Fibroblast of skin of right biceps (primary cell): ENCODE results near the gene VASH2.
A peak's percentile ranks its signal among the peaks of the same experiment; 100 is the strongest.
"Not testable (repeated sequence)": the region's sequence is repeated elsewhere in the genome, so short reads cannot be mapped to it uniquely, and the experiment has no call there.

Experiments
- DNase-seq: peaks from one replicate; pipeline ENCODE4 v3.0.0-alpha.2; 2013

Gene VASH2

DNA sequence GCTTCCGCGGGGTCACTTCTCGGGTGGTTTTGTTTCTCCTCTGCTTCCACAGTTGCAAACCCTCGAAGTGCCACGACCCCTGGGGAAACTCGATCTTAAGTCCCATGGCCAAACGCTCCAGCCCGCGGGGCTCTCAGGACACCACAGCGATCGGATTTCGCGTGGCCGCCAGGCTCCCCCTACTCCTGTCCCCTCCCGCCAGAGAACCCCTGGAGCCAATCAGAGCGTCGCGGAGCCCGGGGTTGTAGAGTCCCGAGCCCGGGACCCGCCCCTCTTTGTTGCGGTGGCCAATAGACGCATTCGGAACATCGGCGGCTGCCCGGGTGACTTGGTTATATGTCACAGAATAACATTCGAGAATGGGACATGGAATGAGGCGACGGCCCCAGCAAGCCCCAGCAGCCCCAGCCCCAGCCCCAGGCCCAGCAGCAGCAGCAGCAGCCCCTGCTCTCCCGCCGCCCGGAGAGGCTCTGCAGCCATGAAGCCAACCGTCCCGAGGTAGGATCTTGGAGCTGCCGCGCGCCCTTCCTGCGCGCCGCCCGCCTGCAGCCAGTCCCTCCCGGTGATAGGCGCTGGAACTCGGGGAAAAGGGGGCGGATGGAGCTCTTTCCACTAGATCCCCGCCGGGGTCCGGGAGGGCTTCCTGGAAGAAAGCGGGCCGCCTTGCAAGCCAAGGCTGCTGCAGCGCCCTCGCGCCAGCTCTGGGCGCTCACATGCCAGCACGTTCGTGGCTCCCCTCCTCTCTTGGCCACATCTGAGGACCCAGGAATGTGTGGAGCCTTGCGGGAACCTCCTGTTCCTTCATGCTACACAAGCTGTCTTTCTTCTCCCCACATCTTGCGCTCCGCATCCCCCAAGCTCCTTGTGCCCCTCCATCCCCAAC is at the start of gene VASH2:
VASH2 (plus strand) TSS at position 299 of the 883 bp plus-strand sequence. CDS start 1,002 bp downstream, outside the sequence.
- DNase-seq, result peak; percentile 86

DNA sequence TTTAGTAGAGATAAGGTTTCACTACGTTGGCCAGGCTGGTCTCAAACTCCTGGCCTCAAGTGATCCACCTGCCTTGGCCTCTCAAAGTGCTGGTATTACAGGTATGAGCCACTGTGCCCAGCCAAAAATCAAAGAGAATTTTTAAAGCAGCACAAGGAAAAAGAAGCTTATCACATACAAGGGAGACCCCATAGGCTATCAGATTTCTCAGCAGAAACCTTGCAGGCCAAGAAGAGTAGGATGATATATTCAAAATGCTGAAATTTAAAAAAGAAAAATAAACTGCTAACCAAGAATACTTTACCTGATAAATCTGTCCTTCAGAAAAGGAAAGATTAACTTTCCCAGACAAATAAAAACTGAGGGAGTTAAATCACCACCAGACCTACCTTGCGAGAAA is 49.1 kb upstream of the VASH2 start:
- DNase-seq, result no peak

DNA sequence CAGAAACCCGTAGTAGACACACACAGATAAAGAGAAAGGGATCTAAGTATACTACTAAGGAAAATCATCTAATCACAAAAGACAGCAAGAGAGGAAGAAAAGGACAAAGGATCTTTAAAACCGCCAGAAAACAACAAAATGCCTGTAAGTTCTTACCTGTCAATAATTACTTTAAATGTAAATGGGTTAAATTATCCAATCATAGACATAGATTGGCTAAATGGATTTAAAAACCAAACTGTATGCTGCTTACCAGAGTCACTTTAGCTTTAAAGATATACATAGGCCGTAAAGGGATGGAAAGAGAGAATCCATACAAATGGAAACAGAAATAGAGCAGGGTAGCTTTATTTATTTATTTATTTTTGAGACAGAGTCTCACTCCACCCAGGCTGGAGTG is 48.3 kb upstream of the VASH2 start:
- DNase-seq, result no peak

DNA sequence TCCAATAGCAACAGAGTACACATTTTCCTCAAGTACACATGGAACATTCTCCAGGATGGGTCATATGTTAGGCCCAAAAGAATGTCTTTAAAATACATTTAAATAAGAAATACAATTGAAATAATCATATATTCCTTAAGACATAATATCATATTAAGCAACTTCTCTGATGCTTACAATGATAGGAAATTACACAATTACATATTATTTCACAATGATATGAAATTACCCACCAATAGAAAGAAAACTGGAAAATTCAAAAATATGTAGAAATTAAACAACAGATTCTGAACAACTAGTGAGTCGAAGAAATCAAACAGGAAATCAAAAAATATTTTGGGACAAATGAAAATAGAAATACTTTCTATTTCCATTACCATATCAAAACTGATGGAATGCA is 46.7 kb upstream of the VASH2 start:
- DNase-seq, result no peak

DNA sequence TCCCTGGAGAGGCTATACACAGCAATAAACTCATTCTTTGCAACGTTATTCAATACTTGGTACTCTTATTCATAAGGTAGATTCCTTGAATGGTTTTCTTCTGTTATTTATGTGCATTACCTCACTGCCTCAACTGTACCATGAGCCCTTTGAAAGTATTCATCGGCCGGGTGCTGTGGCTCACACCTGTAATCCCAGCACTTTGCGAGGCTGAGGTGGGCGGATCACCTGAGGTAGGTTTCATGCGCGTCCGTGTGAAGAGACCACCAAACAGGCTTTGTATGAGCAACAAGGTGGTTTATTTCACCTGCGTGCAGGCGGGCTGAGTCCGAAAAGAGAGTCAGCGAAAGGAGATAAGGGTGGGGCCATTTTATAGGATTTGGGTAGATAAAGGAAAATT is 42.3 kb upstream of the VASH2 start:
- DNase-seq, result not testable (repeated sequence)

DNA sequence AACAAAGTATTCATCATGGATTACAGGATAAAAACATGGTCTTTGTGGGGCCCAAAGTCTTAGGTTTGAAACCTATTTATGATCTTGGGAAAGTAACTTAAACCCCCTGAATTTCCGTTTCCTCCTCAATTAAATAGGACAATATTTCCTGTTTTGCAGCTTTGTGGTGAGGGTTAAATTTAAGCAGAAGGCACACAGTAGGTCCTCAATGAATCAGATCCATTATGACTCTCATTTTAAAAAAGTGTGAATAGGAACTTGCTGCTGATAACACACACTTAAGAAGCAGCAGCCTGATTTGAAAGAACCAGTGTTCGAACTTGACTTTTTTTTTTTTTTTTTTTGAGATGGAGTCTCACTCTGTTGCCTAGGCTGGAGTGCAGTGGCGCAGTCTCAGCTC is 41.4 kb upstream of the VASH2 start:
- DNase-seq, result no peak

DNA sequence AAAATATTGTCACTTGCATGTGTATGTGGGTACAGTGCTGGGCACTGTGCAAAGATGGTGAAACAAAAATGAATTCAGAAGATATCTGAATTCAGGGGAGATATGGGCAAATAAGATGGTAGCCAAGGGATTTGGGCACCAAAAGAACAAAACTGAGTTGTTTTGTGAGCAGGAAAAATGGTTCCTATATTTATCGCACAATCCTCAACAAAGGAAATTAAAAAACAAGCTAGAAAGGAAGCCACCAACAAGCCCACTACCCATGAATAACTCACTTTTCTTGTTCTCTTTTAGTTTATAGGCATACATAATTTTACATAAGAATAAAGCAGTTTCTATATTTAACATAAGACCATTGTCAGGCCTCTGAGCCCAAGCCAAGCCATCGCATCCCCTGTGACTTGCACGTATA is 40.7 kb upstream of the VASH2 start:
- DNase-seq, result no peak

DNA sequence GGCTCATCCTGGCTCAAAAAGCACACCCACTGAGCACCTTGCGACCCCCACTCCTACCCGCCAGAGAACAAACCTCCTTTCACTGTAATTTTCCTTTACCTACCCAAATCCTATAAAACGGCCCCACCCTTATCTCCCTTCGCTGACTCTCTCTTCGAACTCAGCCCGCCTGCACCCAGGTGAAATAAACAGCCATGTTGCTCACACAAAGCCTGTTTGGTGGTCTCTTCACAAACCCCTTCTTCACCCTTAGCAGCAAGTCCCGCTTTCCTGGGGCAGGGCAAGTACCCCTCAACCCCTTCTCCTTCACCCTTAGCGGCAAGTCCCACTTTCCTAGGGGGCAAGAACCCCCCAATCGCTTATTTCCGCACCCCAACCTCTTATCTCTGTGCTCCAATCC is 40.1 kb upstream of the VASH2 start:
- DNase-seq, result not testable (repeated sequence)

DNA sequence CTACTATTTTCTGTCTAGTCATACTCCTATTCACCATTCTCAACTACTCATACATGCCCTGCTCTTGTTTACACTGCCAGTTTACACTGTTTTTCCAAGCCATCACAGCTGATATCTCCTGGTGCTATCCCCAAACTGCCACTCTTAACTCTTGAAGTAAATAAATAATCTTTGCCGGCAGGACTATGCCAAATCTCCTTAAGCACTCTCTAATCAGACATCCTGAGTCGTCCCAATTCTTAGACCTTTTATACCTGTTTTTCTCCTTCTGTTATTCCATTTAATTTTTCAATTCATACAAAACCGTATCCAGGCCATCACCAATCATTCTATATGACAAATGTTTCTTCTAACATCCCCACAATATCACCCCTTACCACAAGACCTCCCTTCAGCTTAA is 36.7 kb upstream of the VASH2 start:
- not testable (repeated sequence) for DNase-seq

DNA sequence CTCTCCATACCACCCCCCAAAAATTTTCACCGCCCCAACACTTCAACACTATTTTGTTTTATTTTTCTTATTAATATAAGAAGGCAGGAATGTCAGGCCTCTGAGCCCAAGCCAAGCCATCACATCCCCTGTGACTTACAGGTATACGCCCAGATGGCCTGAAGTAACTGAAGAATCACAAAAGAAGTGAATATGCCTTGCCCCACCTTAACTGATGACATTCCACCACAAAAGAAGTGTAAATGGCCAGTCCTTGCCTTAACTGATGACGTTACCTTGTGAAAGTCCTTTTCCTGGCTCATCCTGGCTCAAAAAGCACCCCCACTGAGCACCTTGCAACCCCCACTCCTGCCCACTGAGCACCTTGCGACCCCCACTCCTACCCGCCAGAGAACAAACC is 36.2 kb upstream of the VASH2 start:
- not testable (repeated sequence) for DNase-seq

DNA sequence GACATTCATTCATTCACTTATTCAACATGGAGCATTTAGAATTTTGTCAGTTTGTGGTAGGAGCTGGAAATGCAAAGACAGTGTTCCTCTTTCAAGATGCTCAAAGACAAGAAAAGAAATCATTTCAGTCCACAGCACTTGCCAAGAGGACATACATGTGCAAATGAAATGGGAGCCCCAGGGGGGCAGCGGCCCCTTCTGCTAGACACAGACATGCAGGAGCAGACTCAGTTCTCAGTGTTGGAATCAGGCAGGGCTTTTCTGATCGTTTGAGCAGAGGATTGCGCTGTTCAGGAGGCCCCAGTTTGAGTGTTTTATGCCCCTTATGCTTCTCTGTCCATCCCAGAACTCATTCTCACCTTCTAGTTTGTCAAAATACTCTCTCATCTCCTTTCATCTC is 35.6 kb upstream of the VASH2 start:
- no peak for DNase-seq

DNA sequence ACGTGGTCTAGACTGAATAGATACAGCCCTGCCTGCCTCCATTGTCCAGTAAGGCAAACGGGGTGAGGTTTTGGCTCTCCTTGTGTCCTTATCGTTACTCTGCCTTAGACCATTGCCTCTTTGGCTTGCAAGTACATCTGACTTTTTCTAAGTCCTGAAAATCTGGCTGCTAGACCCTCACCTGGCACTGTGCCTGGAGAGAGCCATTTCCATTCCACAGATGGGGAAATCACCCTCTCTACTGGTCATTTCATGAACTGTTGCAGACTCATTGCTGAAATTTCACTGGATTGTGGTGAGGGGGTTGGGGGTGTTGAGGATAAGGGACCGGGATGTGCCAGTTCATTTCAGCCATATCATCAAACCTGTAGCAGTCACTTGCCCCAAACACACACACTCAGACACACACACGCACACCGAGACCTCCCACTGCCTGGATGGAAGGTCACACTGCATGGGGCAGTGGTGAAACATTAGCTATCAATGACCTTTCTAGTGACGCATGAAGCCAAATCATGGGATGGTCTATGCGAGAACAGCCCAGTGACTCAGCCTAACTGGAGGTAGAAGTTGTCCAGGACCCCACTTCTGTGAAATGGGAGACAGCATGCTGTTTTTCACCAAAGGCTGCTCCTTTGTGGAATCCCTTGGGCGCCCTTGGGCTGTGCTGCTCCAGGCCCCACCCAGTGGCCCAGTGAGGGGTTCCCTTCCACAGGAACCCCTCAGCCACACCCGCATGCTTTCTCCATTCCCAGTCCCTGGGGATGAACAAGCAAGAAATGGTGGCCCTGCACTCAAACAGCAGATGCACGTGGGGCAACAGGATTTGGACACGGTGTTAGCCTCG is 34.9 kb upstream of the VASH2 start:
- peak; percentile 39 for DNase-seq

DNA sequence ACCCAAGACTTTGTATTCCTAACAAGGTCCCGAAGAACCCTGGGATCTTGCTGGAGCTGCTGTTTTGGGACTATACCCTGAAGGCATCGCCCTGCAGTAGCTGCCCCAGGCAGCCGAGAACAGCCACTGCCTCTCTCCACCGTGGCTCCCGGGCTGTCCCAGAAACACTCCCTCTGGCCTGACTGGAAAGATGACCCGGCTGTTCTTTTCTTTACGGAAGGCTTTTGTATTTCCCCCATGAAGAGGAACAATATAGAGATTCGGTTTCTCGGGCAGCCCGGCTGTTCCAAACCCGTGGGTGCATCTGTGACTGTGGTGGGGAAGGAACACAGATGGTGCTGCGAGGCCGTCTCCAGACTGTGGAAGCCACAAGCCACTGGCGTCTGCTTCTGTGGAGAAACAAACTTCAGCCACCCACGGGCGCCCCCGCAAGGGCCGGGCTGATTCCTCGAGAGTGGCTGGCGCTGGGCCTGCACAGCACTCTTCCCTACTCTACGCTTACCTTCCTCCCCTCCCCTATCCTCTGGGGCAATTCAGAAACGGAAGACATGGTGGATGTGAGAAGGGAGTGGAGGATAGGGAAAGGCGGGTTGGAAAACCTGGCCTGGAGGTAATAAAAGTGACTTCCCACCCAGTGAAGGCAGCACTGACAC is 33.7 kb upstream of the VASH2 start:
- DNase-seq, result peak; percentile 38

DNA sequence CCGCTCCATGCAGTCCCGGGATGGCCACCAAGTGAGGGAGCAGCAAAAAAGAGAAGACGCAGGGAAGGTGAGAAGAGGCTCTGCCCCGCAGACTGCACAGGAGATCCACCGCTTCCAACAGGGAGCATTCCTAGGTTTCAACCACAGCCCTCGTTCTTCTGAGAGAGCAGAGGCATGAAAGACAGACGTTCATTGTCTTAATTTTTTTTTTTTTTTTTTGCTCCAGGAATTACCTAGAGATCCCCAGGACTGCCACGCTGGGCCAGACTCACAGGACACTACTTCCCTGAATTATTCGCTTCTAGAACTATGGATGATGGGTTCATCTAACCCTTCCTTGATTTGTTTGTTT is 33.2 kb upstream of the VASH2 start:
- DNase-seq, result no peak

DNA sequence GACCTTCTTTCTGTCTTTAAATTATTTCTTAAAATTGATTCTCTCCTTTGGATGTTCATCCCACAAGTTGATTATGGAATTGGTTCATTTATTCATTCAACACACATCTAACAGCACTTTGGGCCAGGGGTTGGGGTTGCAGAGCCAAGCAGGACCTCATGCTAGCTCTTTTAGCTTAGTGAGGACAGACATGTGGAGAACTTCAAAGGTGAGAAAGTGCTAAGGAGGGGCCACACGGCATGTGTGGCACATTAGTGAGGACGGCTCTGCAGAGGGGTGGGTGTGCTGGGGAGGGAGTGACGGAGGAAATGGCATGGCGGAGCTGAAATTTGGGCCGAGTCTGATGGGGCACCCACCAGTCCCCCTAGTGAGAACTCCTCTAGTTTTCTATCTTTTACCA is 32.5 kb upstream of the VASH2 start:
- no peak for DNase-seq

DNA sequence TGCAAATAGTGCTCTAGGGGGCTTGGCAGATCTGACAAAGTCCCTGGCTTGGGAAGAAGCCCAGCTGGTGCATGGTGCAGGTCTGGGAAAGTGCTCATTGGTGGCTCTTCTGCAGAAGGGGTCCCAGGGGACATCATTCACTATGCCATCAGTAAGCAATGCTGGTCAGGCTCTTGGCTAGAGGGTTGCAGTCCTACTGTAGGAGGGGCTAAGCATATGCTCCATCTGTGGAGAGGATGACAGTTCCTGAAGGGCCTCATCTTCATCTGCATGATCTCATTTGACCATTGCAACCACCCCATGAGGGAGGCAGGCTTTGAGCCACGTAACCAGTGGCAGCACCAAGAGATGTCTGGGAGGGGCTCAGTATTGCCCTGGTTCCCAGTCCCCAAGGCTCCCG is 31.5 kb upstream of the VASH2 start:
- no peak for DNase-seq

DNA sequence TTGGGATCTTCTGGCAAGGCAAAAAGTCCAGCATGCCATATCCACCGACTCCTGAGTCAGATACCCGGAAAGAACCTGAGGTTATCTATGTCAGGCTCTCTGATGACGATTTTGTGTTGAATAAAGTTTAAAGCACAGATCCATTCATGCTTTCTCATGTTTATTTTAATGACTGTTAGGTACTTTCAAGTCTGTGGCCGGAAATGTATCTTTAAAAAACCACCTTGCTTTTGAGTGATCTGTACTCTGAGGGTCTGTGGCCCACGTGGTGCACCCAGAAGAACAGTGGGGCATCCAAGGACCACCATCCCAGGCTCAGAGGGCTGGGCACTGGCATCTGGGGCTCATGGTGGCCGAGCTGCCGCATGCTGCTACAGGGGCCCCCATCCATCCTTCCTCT is 30.1 kb upstream of the VASH2 start:
- no peak for DNase-seq

DNA sequence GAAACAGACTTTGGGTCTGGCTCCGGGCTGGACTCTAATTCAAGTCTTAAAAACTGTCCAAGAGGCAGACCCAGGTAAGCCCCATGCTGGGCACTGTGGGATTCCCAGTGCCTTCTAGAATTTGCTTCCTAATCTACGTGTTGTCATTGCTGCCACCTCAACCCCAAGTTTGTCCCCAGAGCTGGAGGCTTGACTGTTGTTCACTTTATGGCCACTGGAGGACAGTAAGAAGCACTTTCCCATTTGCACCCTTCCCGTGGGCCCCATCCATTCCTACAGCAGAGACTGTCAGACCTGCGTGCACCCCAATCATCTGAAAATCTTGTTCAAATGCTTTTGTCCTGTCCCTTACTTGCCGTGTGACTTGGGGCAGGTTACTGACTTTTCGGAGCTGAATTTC is 29.4 kb upstream of the VASH2 start:
- no peak for DNase-seq

DNA sequence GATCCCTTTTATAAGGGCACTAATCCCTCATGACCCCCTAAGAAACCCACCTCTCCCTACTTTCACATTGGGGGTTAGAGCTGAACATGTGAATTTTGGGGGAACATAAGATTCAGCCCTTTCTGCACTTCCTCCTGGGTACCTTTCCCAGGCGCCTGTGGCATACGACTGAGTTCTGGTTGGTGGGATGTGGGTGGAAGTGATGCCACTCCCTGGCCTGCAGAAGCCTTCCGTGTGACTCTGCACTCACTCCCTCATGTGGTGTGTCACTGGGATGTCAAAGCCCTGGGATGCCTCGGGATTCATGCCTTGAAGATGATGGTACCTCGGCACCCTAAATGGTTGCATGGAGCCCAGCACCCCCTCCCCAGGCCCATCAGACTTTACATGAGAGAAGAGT is 28.3 kb upstream of the VASH2 start:
- no peak for DNase-seq

DNA sequence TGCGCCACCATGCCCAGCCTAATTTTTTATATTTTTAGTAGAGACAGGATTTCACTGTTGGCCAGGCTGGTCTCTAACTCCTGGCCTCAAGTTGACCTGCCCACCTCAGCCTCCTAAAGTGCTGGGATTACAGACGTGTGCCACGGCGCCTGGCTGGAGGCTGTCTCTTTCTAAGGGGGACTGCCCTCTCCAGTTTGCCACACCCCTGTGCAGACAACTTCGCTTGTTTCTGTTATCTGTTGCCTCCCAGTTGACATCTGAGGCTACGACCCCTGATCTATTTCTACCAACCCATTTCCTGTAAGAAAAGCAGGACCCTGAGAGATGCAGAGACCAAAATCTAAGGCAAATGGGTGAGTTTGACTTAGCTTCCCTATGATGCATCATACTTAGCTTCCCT is 24.0 kb upstream of the VASH2 start:
- no peak for DNase-seq

DNA sequence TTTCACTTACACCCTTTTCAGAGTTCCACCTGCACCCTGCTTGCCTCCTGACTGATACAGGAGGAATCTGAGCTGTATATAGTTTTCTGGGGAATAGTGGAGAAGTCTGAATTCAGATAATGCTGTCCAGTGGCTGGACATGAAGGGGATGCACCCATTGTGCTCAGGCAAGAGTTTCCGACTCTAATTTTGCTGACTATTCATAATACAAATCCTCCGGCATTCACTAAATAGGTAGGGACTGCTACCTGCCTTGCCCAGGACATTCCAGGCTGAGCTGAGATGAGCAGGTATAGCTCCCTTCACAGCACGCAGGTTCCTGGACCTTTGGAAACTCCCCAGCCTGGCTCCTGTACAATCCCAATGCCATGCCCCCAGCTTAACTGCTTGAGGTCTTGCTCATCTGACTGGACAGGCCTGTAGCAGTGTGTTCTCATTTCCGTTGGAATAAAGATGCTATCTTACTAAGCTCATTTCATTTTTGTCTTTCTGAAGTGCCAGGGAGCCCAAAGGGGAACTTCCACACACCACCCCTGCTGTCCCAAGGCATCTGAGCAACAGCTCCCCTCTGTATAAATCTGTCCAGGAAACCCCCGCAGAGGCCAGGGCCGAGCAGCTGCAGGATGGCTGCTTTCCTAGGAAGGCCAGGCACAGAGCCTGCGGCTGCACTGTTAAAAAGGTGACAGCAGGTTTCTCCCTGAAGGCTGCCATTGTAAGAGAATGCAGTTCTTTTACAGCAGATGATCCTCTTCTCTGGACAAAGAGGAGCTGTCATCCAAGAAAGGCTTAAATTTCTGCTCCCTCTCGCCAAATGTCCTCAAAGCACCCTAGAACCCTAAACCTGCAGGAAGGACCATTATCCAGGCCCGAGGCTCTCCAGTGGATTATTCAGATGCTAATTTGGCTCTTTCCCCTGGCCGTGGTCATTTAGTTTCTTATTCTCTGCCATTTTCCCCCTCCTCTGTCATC is 21.7 kb upstream of the VASH2 start:
- DNase-seq, result no peak

DNA sequence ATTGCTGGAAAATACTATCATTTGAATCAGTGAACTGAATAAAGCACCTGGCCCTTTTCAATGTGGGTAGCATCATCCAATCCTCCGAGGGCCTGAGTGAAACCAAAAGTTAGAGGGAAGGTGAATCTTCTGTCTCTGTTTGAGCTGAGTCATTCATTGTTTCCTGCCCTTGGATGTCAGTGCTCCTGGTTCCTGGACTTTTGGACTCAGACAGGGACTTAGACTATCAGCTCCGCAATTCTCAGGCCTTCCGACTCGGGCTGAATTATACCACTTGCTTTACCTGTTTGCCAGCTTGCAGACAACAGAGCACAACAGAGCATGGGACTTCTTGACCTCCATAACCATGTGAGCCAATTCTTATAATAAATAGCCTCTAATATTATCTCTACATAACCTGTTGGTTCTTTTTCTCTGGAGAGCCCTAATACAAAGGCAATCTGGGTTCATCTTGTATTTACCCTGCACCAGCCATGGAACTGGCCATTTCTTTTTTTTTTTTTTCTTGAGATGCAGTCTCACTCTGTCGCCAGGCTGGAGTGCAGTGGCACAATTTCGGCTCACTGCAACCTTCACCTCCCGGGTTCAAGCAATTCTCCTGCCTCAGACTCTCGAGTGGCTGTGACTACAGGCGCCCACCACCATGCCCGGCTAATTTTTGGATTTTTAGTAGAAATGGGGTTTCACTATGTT is 19.2 kb upstream of the VASH2 start:
- DNase-seq, result no peak
